ENCODE data around the gene MAN2A1.
"Not testable (repeated sequence)": the region's sequence is repeated elsewhere in the genome, so short reads cannot be mapped to it uniquely, and the experiment has no call there.

MAN2A1 gene

DNA sequence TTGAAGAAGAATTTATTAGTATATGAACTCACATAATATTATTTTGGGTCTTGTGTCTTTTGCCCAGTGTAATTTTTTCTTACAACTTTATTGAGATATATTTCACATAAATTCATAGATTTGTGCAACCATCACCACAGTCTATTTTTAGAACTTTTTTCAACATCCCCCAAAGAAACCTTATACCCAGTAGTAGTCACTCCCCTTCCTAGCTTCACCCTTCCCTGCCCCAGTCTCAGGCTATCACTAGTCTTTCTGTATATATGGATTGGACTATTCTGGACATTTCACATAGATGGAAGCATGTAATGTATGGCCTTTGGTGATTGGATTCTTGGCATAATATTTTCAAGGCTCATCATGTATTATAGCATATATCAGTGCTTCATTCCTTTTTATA is 67.8 kb downstream of the MAN2A1 start:
- in situ Hi-C loops (cut with MboI; ENCODE audit: low pct_unique_long_range_greater_than_20kb, low sequenced_read_pairs, unreplicated experiment), result no loop called here
- no peak for DNase-seq (ENCODE audit: low spot score)
- TF ChIP-seq, protein P1, sequence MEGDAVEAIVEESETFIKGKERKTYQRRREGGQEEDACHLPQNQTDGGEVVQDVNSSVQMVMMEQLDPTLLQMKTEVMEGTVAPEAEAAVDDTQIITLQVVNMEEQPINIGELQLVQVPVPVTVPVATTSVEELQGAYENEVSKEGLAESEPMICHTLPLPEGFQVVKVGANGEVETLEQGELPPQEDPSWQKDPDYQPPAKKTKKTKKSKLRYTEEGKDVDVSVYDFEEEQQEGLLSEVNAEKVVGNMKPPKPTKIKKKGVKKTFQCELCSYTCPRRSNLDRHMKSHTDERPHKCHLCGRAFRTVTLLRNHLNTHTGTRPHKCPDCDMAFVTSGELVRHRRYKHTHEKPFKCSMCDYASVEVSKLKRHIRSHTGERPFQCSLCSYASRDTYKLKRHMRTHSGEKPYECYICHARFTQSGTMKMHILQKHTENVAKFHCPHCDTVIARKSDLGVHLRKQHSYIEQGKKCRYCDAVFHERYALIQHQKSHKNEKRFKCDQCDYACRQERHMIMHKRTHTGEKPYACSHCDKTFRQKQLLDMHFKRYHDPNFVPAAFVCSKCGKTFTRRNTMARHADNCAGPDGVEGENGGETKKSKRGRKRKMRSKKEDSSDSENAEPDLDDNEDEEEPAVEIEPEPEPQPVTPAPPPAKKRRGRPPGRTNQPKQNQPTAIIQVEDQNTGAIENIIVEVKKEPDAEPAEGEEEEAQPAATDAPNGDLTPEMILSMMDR (IDR thresholded peaks at IDR 0.05; ENCODE audit: extremely low read depth, insufficient read depth, missing control alignments), result no peak

DNA sequence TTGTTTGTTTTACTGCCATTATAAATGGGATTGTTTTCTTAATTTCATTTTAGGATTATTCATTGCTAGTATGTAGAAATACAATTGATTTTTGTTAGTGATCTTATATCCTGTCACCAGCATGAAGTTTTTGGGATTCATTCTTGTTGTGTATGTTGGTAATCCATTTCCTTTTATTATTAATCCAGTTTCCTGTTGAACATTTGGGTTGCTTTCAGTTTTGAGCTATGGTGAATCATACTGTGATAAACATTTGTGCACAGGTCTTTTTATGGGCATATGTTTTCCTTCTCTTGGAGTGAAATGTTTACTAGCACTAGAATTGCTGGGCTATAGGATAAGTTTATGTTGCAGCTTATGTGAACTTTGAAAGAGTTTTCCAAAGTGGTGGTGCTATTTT is 69.6 kb downstream of the MAN2A1 start:
- DNase-seq (ENCODE audit: low spot score), result no peak
- TF ChIP-seq, protein P1 (IDR thresholded peaks at IDR 0.05; ENCODE audit: extremely low read depth, insufficient read depth, missing control alignments), result no peak
- in situ Hi-C loops (cut with MboI; ENCODE audit: low pct_unique_long_range_greater_than_20kb, low sequenced_read_pairs, unreplicated experiment), result no loop called here

DNA sequence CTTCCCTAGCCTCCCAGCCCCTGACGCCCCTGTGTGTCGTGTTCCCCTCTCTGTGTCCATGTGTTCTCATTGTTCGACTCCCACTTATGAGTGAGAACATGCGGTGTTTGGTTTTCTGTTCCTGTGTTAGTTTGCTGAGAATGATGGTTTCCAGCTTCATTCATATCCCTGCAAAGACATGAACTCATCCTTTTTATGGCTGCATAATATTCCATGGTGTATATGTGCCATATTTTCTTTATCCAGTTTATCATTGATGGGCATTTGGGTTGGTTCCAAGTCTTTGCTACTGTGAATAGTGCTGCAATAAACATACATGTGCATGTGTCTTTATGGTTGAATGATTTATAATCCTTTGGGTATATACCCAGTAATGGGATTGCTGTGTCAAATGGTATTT is 70.4 kb downstream of the MAN2A1 start:
- DNase-seq (ENCODE audit: low spot score); in situ Hi-C loops (cut with MboI; ENCODE audit: low pct_unique_long_range_greater_than_20kb, low sequenced_read_pairs, unreplicated experiment): not testable (repeated sequence)

DNA sequence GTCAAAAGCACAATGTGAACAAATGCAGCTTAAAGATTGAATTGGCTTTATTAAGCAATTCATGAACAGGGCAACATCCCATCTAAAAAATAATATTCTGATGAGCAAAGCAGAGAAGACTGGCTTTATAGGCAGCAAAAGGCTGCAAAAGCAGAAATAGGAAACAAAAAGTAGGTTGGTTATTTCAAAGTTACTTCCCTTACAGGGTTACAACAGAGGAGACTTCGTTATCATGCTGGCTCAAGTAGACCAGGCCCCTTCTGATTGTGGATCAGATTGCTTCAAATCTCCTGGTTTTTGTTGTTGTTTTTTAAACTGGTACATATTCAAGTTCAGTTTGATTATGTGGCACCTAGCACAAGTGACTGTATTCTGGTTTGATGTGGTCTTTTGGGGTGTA is 73.1 kb downstream of the MAN2A1 start:
- TF ChIP-seq, protein P1 (IDR thresholded peaks at IDR 0.05; ENCODE audit: extremely low read depth, insufficient read depth, missing control alignments), result no peak
- in situ Hi-C loops (cut with MboI; ENCODE audit: low pct_unique_long_range_greater_than_20kb, low sequenced_read_pairs, unreplicated experiment), result no loop called here
- no peak for DNase-seq (ENCODE audit: low spot score)

DNA sequence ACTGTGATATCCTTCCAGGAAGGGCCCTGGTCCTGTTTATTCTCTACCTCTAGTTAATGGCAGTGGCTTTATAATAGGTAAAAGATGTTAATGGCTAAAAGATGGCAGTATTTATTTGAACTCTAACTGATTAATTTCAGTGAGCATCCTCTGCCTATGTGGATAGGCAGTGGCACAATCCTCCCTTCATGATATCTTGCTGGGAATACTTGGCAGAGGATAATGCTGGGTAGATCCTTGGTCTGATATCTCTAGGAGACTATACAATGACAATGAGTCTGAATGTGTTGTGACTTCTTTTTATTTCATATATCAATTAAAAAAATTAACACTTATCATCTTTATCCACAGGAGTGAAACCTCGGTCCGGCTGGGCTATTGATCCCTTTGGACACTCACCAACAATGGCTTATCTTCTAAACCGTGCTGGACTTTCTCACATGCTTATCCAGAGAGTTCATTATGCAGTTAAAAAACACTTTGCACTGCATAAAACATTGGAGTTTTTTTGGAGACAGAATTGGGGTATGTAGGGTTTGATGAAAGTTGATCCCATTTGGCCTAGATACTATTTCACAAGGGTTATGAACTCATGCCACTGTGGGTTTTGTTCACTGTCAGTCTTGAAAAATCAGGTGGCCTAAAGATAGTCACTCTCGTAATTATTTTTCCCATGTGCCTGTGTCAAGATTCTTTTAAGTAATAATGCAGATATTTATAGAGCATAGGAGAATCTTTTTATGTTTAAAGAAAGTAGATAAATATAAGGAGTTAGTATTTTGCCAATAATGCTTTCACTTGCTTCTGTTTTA is 77.7 kb downstream of the MAN2A1 start:
- TF ChIP-seq, protein P1 (IDR thresholded peaks at IDR 0.05; ENCODE audit: extremely low read depth, insufficient read depth, missing control alignments), result no peak
- no peak for DNase-seq (ENCODE audit: low spot score)
- in situ Hi-C loops (cut with MboI; ENCODE audit: low pct_unique_long_range_greater_than_20kb, low sequenced_read_pairs, unreplicated experiment), result no loop called here

DNA sequence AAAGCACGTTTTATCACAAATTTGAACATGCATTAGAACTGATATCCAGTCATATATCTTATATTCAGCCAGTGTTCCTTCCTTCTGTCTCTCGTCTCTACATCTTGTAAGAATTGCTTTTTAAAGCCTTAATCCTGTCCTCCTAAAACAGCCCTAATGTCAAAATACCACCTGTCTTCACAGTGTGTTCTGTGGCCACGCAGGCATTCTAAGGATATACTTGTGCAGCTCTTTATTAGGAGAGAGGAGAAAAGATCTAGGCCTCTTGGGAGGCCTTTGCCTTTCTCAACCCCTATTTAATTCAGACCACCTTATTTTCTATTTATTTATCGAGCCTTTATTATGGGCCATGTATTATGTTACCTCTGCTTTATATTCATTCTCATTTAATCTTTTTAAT is 78.3 kb downstream of the MAN2A1 start:
- TF ChIP-seq, protein P1 (IDR thresholded peaks at IDR 0.05; ENCODE audit: extremely low read depth, insufficient read depth, missing control alignments), result no peak
- in situ Hi-C loops (cut with MboI; ENCODE audit: low pct_unique_long_range_greater_than_20kb, low sequenced_read_pairs, unreplicated experiment), result no loop called here
- no peak for DNase-seq (ENCODE audit: low spot score)

DNA sequence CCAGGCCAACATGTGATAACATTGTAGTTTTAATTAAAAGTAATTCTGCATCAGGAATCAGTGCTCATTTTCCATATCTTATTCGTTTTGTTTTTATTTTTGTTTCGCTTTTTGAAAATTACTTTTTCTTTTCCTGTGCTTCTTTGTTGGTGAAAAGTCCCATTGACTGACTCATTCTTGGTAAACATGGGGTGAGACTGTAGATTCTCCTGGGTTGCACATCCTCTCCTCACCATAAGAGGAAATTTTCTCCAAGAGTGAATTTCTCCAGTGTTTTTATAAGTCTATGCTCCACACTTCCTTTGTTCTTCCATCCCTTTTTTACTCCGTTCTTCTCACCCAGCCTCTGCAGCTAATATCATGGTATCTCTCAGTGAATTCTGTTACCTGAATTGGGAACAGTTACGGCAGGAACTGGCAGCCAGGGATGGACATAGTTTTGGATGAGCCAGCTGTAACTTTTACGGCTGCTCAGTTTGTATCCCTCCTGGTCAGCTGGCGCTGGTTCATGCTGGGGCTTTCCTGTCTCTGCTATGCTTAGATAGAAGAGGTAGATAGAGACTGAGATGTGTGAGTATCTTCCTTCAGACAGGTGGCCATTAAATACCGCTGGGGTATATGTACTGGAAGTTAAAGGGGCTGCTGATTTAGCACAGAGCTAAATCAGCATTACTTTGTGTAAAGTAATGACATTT is 80.0 kb downstream of the MAN2A1 start:
- TF ChIP-seq, protein P1 (IDR thresholded peaks at IDR 0.05; ENCODE audit: extremely low read depth, insufficient read depth, missing control alignments), result no peak
- in situ Hi-C loops (cut with MboI; ENCODE audit: low pct_unique_long_range_greater_than_20kb, low sequenced_read_pairs, unreplicated experiment), result no loop called here

More for the DNA sequence above, 80.0 kb downstream of the MAN2A1 start:
- no peak for DNase-seq (ENCODE audit: low spot score)
